Measurements from ENCODE around the gene SPP2. TPM values are rescaled to one million over a fixed set of nuclear protein-coding genes. Genes with fewer than 3 reads are reported as not detected.

The SPP2 gene
- total and polyA plus RNA-seq, 2 of the 8 experiments (the other 6 are each of a cell fraction or from before 2014, with no cell fraction given): not detected

DNA sequence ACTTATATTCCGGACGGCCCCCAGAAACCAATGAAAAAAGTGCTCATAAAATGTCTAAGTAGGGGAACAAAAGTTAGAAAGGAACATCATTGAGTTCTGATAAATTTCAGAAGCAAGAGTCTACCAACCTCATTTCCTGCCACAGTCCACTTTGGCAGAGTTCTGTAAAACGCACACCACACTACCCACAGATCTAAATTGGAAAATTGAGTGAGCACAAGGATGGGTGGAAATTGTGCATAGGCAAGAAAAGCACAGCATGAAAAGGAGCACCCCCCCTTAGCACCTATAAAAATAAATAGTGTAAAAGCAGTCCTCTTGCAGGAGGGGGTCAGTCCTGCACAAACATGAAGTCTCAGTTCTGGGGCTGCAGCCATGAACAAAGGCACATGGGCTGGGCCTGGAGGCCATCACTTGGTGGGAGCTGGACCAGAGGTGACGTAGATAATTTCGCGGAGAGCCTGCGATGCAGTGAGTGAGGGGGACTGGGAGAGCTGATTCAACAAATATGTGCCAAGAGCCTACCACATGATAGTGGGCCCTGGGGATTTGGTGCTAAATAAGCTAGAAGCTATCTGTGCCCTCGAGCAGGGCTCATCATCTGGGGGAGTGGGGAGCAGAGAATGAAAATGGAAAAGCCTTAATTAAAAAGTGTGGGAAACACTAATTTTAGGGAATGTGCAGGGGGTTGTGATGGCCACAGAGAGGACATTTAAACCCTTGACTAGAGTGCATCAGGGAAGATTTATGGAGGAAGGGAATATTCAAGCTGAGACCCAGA, 48.9 kb upstream of the SPP2 start (continued):
- TF ChIP-seq ZNF274 (IDR thresholded peaks at IDR 0.05; ENCODE audit: borderline replicate concordance, extremely low read depth, low read length): no peak

All from H1 (cell line).